K562 (cell line): ENCODE results near the gene GPR107. TPM values are rescaled to one million over a fixed set of nuclear protein-coding genes. Genes with fewer than 3 reads are reported as not detected.

Experiments used
- ATAC-seq: fragments of 200-7000 bp; cut with Tn5 transposase; 3 replicates; pipeline ENCODE4 v1.9.1; 2020; ENCODE audit warnings: moderate library complexity
- BruUV-seq: library from RNA; stranded (reverse); fragments of 400-500 nt; replicated peaks from 2 replicates; lab custom pipeline; 2021; lab: Mats Ljungman, UMichigan
- CTCF ChIA-PET: fragments of 300-600 bp; formaldehyde crosslinking; extraction: SDS; loops from one replicate; lab custom pipeline; 2021; ENCODE audit warnings: low intra/inter-chr PET ratio; lab: Yijun Ruan, JAX
- POLR2A ChIA-PET: fragments of 300-600, 350-650 bp; sonication (Branson Sonifier 250); formaldehyde crosslinking; extraction: SDS; loops from one replicate; lab custom pipeline; 2021; ENCODE audit warnings: antibody characterized with exemption, inconsistent platforms; lab: Yijun Ruan, JAX
- DNase-seq, 4 experiments: peaks; one replicate each; pipeline versions ENCODE4 v3.0.0 to v3.0.0-alpha.2; 2011 to 2018; ENCODE audit warnings: low spot score in 3 of 4, mixed read lengths in 3 of 4; ENCODE audit errors: extremely low read depth in 1 of 4
- FAIRE-seq: peaks from 2 replicates; lab custom pipeline; 2011; peaks lifted over from hg19 to GRCh38; lab: Jason Lieb, UNC
- H2AFZ ChIP-seq: 2 replicates; pipeline ENCODE4 v1.6.0; 2011; ENCODE audit warnings: low read depth, low read length, control low read depth, inconsistent platforms
- H3K27ac ChIP-seq: fragments of 200-600 bp; 3 replicates; pipeline ENCODE4 v1.8.0; 2011; ENCODE audit warnings: low read depth, mild to moderate bottlenecking, control low read depth, inconsistent platforms, low read length, moderate library complexity, mixed read lengths; ENCODE audit errors: extremely low read depth
- H3K27me3 ChIP-seq, 2 experiments: fragments of 300-600 bp in 1 of 2; 2 replicates in 1 of 2; 3 replicates in 1 of 2; pipeline versions ENCODE4 v1.6.0 to v1.8.0; 2011; ENCODE audit warnings: inconsistent platforms in 2 of 2, low read length in 2 of 2, mild to moderate bottlenecking in 1 of 2, mixed read lengths in 1 of 2, moderate library complexity in 1 of 2; ENCODE audit not compliant: control insufficient read depth in 2 of 2, insufficient read depth in 2 of 2
- H3K36me3 ChIP-seq: fragments of 300-600 bp; 3 replicates; pipeline ENCODE4 v1.8.0; 2011; ENCODE audit warnings: mild to moderate bottlenecking, low read length, inconsistent platforms; ENCODE audit not compliant: control insufficient read depth, insufficient read depth
- H3K4me1 ChIP-seq, 2 experiments: fragments of 200-600 bp in 1 of 2; replicated peaks in 1 of 2; 2 replicates in 1 of 2; 3 replicates in 1 of 2; pipeline versions ENCODE4 v1.5.1 to v1.8.0; 2011; ENCODE audit warnings: inconsistent platforms in 2 of 2, low read length in 2 of 2, mild to moderate bottlenecking in 1 of 2, mixed read lengths in 1 of 2, moderate library complexity in 1 of 2; ENCODE audit not compliant: control insufficient read depth in 2 of 2, insufficient read depth in 2 of 2
- H3K4me2 ChIP-seq: 2 replicates; pipeline ENCODE4 v1.6.1; 2011; ENCODE audit warnings: low read length, control low read depth, inconsistent platforms, mixed read lengths; ENCODE audit not compliant: insufficient read depth
- H3K4me3 ChIP-seq: fragments of 200-600 bp; sonication (generic), shearing (Covaris generic); 2 replicates; pipeline ENCODE4 v1.5.1; 2016; ENCODE audit warnings: control low read depth, inconsistent platforms
- H3K79me2 ChIP-seq: fragments of 200-600 bp; 3 replicates; pipeline ENCODE4 v1.8.0; 2011; ENCODE audit warnings: low read length, inconsistent platforms; ENCODE audit not compliant: control insufficient read depth, insufficient read depth
- H3K9ac ChIP-seq, 2 experiments: 2 replicates each; pipeline versions ENCODE4 v1.6.0 to v1.6.1; 2011; ENCODE audit warnings: low read depth in 2 of 2, low read length in 2 of 2, control low read depth in 1 of 2, inconsistent platforms in 1 of 2, mild to moderate bottlenecking in 1 of 2, mixed read lengths in 1 of 2; ENCODE audit not compliant: insufficient read depth in 1 of 2
- H3K9me1 ChIP-seq: one replicate; pipeline ENCODE4 v1.6.0; 2011; ENCODE audit warnings: inconsistent platforms, mild to moderate bottlenecking, low read length, moderate library complexity; ENCODE audit not compliant: control insufficient read depth, insufficient read depth
- H3K9me3 ChIP-seq: replicated peaks from 2 replicates; pipeline ENCODE4 v1.5.1; 2011; ENCODE audit warnings: low read depth, low read length, inconsistent platforms; ENCODE audit not compliant: control insufficient read depth, insufficient read depth
- H4K20me1 ChIP-seq: replicated peaks from 2 replicates; pipeline ENCODE4 v1.6.1; 2011; ENCODE audit warnings: low read length, inconsistent platforms, mixed read lengths; ENCODE audit not compliant: control insufficient read depth, insufficient read depth
- ATF6 ChIP-seq: sonication (generic); formaldehyde crosslinking; IDR thresholded peaks from 2 replicates; pipeline ENCODE4 v1.4.0; 2020; ENCODE audit warnings: mild to moderate bottlenecking, missing genetic modification reagents
- BHLHE40 ChIP-seq: IDR thresholded peaks from 2 replicates; pipeline ENCODE4 v1.6.1; 2011; ENCODE audit warnings: low read length, improper control_type of control experiment
- CCNT2 ChIP-seq: IDR thresholded peaks from 2 replicates; pipeline ENCODE4 v1.6.1; 2011; ENCODE audit warnings: borderline replicate concordance, low read depth, mild to moderate bottlenecking, moderate library complexity, mixed read lengths, low read length; ENCODE audit not compliant: insufficient read length; ENCODE audit errors: extremely low read depth
- DPF2 ChIP-seq: fragments of 450-650 bp; IDR thresholded peaks from 2 replicates; pipeline ENCODE4 v1.6.1; 2016
- ETS2 ChIP-seq: IDR thresholded peaks from 2 replicates; pipeline ENCODE4 v1.6.1; 2016; ENCODE audit warnings: borderline replicate concordance, missing genetic modification characterization, mild to moderate bottlenecking, moderate library complexity, missing compliant biosample characterization; ENCODE audit not compliant: poor library complexity, severe bottlenecking
- HIVEP1 ChIP-seq: fragments of 250-450 bp; sonication (Bioruptor Pico); IDR thresholded peaks from 2 replicates; pipeline ENCODE4 v1.4.0; 2020; ENCODE audit warnings: mild to moderate bottlenecking
- MCM7 ChIP-seq, 2 experiments: fragments of 450-650 bp; IDR thresholded peaks; 2 replicates each; pipeline ENCODE4 v1.6.1; 2016 to 2018
- NCOA1 ChIP-seq: fragments of 450-650 bp; IDR thresholded peaks from 2 replicates; pipeline ENCODE4 v1.6.1; 2016; ENCODE audit warnings: low read depth
- PCBP1 ChIP-seq: fragments of 200-400 bp; formaldehyde crosslinking; IDR thresholded peaks from 2 replicates; pipeline ENCODE4 v1.6.1; 2018; ENCODE audit warnings: mild to moderate bottlenecking, low read depth, low read length; ENCODE audit not compliant: poor library complexity, severe bottlenecking
- PHF20 ChIP-seq: fragments of 450-650 bp; IDR thresholded peaks from 2 replicates; pipeline ENCODE4 v1.6.1; 2018; ENCODE audit not compliant: partially characterized antibody
- ZNF133 ChIP-seq: fragments of 250-450 bp; sonication (Bioruptor Pico); IDR thresholded peaks from 2 replicates; pipeline ENCODE4 v1.4.0; 2020; ENCODE audit warnings: mild to moderate bottlenecking
- WGBS: fragments of 100-300 bp; shearing (Covaris generic); methylation state at CpG from one replicate; pipeline ENCODE4 v1.1.6; 2016; ENCODE audit warnings: low coverage, mixed read lengths; ENCODE audit not compliant: insufficient coverage; ENCODE audit errors: missing lambda C conversion rate; 5-methylcytosine and 5-hydroxymethylcytosine counted together
- in situ Hi-C: fragments of 300-500 bp; cut with MboI; formaldehyde crosslinking; loops from 4 replicates; pipeline ENCODE4 v1.15.0; 2018; ENCODE audit warnings: inconsistent platforms, mixed read lengths
- intact Hi-C: fragments of 100-400 bp; cut with micrococcal nuclease; formaldehyde crosslinking; loops from 2 replicates; pipeline ENCODE4 v1.14.2; 2022
- polyA plus RNA-seq, 8 experiments: library from polyadenylated mRNA; depleted of rRNA in 4 of 8; stranded (reverse) in 5 of 8; unstranded in 3 of 8; fragments of >200 nt; fragmentation: Nextera tagmentation in 2 of 8; fragmentation: Illumina TruSeq in 1 of 8; extraction: Ambion mirVana in 2 of 8; extraction: Trizol in 1 of 8; gene quantifications; 2 replicates each; pipeline versions ENCODE4 v1.2.1 to v1.2.3, GENCODE V29; 2011 to 2014; ENCODE audit warnings: inconsistent platforms in 1 of 8, missing spikeins in 1 of 8
- total RNA-seq, 7 experiments: library from RNA; depleted of rRNA in 6 of 7; stranded (reverse); fragments of >200 nt in 6 of 7; fragmentation: Illumina TruSeq in 2 of 7; extraction: Trizol in 2 of 7; gene quantifications; 2 replicates each; pipeline versions ENCODE4 v1.2.1 to v1.2.3, GENCODE V29; 2011 to 2021; ENCODE audit warnings: low replicate concordance in 1 of 7

The GPR107 gene
- total and polyA plus RNA-seq, 9 of the 15 experiments (the other 6 are each of a cell fraction or from before 2014, with no cell fraction given): 3.2 to 34.6 (median 14.4) TPM

- CTCF ChIA-PET: no interaction called here
- Histone ChIP-seq H4K20me1 (peaks cover 20% of the 10 kb centered on the region; the same call in 1 of the 2 replicates), H3K27me3 (no peaks in the 10 kb centered on the region; a peak in 1 of 5 replicates), H3K9ac (peak overlapping the region in 1 of 2 experiments; percentile 10; a peak in 2 of 4 replicates), H3K4me3 (no peak overlapping the region), H3K27ac (no peak overlapping the region), H3K4me1 (peaks cover 0 to 27% of the 10 kb centered on the region in 2 experiments; a peak in 3 of 5 replicates), H3K4me2 (no peak overlapping the region), H3K79me2 (peaks cover 21% of the 10 kb centered on the region)
- in situ Hi-C loops (no loop called here), intact Hi-C loops (no loop called here)
- 84% methylated on average over 8 of the region's 9 CpGs for WGBS
- ATAC-seq: no peak
- TF ChIP-seq ZNF133 (no peak), ATF6 (CRISPR knock-in tag) (no peak), DPF2 (no peak), BHLHE40 (no peak), PHF20 (no peak), NCOA1 (no peak), ETS2 (no peak), PCBP1 (no peak), CCNT2 (no peak), MCM7 (IDR thresholded peaks at IDR 0.05) (no peak), HIVEP1 (no peak)
- TF ChIP-seq, all 486 proteins: peak for 0
- Histone ChIP-seq H3K9me3 (no peaks in the 10 kb centered on the region), H3K9me1 (no peaks in the 10 kb centered on the region), H2AFZ (no peak overlapping the region), H3K36me3 (no peaks in the 10 kb centered on the region)
- FAIRE-seq: no peak
- POLR2A ChIA-PET: interaction anchor here (1.2 kb wide), 1 partner anchor 14 kb away, joined by 3 read pairs; no protein-coding TSS in a partner anchor
- no TSS peak for BruUV-seq
- DNase-seq: no peak
Measured at GRCh38 chr9:130174025-130174424, 120.3 kb downstream of the GPR107 start.
